ENCODE data around the gene GMEB1.

DNA sequence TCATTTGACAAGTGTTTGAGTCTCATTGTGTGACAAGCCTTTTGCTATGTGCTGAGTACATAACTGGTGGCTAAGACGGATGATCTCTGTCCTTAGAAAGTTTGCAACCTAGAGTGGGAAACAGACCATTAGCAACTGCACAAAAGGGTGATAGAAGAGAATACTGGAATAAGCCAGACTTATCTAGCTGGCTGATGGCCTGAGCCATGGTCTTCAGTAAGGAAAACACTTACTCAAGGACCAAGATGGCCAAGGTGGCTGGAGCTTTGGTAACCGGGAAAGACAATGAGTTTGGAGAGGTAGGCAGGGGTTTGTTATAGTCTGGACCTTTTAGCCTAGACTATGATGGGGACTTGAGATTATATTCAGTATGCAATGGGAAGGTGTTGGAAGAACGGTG, 24.1 kb upstream of the GMEB1 start:
- no peak for TF ChIP-seq POLR2A (IDR thresholded peaks at IDR 0.05)
- TF ChIP-seq, protein P1, sequence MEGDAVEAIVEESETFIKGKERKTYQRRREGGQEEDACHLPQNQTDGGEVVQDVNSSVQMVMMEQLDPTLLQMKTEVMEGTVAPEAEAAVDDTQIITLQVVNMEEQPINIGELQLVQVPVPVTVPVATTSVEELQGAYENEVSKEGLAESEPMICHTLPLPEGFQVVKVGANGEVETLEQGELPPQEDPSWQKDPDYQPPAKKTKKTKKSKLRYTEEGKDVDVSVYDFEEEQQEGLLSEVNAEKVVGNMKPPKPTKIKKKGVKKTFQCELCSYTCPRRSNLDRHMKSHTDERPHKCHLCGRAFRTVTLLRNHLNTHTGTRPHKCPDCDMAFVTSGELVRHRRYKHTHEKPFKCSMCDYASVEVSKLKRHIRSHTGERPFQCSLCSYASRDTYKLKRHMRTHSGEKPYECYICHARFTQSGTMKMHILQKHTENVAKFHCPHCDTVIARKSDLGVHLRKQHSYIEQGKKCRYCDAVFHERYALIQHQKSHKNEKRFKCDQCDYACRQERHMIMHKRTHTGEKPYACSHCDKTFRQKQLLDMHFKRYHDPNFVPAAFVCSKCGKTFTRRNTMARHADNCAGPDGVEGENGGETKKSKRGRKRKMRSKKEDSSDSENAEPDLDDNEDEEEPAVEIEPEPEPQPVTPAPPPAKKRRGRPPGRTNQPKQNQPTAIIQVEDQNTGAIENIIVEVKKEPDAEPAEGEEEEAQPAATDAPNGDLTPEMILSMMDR (IDR thresholded peaks at IDR 0.05), result no peak

Measured in esophagus squamous epithelium (tissue), 4 donors.